ENCODE results near the gene BAG5.
"Not testable (repeated sequence)": the region's sequence is repeated elsewhere in the genome, so short reads cannot be mapped to it uniquely, and the experiment has no call there.

Gene BAG5

DNA sequence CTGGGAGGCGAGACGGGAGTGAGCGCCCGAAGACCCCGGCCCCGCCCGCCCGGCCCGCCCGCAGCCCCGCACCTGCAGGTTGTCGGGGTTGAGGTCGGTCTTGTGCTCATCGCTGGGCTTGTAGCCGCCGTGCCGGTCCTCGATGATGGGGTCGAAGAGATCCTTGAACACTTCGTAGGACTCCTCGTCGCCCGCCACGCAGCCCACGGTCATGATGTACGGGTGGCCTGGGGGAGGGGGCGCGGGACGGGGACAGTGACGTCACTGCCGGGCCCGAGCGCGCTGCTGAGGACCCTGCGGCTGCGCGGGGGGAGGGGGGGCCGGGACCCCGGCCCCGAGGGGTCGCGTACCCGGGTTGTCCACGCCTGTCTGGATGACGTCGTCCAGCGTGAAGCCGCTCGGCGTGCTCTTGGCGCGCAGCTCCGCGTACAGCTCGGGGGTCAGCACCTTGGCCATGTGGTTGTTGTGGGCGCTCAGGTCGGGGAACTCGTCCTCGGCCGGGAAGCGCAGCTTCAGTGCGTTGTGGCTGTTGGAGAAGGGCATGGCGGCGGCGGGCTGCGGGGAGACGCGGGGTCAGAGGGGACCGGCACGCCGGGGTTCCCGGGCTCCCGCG, 40.4 kb downstream of the BAG5 start:
- DNase-seq: no peak

DNA sequence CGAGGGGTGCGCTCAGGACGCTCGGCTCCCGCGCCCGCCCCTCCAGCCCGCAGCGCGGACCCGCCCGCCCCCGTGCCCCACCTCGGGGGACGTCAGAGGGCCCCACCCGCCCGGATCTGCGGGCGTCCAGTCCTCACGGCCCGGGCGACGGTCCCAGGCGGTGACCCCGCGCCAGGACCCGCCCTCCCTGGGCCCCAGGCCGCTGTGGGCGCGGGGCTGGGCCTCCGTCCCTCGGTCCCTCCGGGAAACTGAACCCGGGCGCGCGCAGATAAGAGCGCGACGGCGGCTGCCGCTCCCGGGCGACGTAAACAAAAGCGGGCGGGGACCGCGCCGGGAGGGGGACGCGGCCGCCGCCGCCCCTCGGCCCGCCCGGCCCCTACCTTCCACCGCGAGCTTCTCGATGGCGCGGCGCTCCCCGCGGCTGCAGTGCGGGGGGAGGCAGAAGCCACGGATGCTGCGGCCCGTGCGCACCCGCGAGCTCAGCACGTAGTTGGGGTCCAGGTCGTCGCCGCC, 41.0 kb downstream of the BAG5 start:
- DNase-seq: no peak

DNA sequence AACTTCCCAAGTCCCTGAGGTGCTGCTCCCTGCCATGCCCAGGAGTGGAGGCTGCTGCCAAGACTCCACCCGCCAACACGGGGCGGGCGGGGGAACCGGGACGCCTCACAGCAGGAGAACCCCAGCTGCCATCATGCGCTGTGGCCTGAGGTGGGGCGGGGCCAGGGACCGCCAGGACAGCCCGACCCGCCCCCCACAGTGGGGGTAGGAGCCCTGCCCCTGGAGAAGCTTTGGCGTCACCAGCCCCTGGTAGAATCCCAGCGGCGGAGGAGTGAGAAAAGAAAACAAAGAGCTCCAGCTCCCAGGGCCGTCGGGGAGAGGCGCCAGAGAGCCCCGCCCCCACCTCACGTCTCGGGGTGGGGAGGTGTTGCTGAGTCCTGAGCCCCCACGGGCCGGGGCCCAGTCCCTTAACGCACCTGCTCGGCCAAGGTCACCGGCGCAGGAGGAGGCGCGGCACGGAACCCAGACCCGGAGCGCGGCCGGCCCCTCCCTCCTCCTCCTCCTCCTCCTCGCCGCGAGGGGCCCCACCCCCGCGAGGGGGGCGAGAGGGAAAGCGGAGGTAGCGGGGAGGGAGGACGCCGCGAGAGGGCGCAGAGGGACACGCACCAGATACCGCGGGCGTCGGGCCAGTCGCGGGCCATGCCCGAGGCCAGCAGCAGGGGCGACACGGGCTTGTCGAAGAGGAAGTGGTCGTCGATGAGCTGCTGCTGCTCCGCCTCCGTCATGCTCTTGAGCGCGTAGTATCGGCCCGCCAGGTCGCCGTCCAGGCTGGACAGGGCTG, 41.6 kb downstream of the BAG5 start:
- DNase-seq: peak; percentile 78

DNA sequence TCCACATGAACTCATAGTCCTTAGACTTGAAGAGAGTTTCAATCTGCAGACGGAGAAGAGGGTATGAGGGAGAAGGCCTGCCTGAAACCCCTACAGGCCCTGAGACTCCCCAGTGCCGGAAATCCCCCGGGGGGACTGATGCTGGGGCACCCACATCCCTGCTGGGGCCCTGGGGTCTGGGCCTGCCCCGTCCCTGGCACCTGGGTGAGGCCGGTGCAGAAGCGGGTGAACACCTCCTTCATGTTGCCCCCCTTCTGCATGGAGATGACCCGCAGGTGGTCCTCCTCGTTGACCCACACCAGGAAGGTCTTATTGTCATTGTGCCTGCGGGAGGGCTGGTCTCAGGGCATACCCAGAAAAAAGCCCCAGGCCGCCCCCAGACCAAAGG, 42.2 kb downstream of the BAG5 start:
- DNase-seq: no peak

DNA sequence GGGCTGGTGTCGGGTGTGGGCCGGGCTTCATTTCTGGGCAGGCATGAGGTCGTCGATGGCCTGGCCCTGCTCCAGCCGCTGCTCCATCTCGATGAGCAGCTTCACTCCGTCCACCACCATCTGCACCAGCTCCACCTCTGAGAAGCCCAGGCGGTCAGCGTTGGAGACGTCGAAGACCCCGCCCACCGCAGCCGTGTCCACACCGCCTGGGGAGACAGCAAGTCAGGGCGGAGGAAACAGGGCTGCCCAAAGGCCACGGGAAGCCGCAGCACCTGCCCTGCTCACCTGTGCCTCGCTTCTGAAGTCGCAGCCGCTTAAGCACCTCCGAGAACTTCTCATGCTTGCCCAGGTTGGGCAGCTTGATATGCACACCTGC, 42.6 kb downstream of the BAG5 start:
- no peak for DNase-seq

DNA sequence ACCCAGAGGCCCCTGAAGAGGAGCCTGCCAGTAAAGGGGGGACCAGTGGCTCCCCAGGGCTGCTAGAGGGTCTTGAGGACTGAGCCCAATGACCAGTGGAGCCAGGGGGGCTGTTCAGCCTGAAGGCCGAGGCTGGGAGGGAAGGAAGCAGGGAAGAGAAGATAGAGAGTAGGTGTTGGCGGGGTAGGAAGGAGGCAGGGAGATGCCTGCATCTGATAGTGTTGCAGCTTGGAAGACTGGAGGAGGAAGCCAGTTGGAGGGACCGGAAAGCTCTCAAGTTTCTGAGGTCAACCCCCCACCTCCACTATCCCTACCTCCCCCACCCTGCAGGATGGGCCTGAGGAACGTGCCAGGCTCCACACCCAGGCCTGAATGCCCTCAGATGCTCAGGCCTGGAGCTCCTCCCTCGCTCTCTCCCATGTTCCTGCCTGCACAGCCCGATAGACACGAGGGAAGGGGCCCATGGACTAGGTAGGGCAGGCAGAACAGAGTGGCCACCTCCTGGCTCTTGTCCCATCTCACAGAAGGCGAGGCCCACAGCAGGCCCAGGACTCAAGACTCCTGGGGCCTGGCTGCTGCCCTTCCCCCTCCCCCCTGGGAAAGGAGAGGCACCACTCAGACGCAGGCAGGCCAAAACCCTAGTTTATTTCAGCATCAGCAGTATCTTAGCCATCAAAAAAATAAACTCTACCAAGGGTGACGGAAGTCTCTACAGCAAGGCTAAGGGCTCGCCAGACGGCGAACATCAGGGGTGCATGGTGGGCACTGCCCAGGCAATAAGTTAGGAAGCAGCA, 43.2 kb downstream of the BAG5 start:
- DNase-seq: no peak

DNA sequence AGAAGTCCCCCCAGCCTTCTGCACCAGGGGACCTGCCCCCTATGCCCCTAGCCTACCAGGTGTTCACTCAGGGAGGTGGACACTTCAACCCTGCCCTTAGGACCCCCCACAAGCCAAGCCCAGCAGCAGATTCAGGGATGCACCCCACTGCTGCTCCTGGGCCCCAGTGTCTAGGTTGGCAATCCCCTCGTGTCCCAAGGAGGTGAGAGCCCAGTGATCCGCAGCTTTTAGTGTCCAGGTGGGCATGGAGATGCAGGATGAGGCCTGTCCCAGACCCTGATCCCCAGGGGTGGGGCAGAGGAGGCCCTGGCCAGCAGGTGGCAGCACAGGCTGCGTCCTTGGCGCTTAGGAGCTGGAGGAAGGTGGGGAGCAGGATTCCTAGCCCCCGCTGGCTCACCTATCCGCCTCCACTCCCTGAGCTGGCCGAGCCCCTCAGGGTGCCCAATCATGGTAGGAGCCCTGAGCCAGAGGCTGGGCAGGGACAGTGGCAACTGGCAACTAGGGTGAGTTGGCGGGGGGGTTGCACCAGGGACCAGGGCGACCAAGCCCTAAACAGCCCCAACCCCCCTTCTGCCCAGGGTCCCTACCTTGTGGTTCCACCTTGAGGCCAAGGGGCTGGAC, 43.9 kb downstream of the BAG5 start:
- DNase-seq: peak; percentile 46

DNA sequence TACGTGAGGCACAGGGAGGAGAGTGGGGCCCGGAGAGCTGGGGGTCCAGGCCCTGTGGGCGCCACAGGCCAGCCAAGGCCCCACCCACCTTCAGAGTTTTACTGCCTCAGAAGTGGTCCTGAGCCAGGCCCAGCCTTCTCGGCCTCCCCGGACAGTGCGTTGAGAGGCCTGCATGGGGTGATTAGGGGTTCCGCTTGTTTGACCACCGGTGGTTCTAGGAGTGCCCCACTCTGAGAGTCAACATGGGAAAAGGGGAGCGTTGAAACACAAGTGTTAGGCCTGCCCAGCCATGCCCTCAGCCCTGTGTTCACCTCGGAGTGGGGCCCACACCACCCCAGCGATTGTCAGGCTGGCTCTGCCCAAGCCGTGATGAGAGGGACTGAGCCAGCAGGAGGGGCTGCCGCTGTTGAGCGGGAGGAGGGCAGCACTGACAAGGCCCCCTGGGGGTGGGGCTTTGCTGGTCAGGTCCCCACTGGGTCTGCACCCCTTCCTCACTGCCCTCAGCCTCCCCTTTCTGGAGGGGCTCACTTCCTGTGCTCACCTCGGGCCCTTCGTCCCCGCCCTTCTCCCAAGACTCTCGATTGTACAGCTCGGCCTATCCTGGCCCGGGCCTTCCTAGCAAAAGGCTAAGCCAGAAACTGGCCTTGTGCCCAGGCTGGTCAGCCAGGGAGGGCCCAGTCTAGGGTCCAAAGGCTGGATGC, 44.6 kb downstream of the BAG5 start:
- no peak for DNase-seq

DNA sequence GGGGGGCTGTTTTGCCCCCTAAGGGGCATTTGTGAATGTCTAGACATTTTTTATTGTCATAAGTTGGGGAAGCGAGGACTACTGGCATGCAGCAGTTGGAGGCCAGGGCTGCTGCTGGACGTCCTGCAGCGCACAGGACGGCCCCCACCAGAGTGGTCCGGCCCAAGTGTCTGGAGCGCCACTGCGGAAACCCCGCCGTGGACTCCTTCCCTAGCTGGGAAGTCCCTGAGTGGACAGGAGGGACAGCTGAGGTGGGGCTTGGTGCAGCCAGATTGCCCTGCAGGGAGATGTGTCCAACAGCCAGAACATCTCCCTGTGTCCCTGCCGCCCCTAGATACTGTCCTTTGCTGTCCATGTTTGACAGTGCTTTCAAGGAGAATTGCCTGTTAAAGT, 45.3 kb downstream of the BAG5 start:
- DNase-seq: no peak

DNA sequence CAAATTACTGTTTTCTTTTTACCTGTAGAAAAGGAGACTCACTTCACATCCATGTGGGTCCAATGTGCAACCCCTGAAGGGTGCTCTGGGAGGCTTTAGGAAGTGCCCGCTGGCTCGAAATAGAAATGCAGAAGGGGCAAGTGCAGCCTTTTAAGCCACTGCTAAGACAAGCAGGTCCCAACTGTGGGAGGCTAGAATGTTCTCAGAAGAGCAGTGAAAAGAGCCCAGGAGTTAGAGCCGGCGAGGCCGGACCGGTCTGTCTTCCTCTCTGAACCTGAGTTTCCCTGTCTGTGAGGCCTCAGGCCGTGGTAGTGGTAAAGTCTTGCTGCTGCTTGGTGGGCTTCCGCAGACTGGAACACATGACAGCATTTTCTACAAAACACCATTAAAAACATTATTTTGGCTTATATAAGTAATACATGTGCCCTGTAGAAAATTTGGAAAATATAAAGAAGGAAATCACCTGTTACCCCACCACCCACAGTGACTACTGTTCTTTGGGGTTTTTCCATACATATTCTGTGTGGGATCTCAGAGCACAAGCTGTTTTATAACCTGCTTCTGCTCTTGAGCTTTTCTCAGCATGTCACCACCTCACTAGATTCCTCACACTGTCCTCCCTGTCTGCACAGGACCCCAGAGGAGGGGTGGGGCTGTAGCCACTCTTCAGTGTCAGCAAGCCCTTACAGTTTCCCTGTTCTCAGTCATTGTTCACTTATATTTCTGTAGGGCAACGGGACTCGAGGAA, 45.9 kb downstream of the BAG5 start:
- no peak for DNase-seq

DNA sequence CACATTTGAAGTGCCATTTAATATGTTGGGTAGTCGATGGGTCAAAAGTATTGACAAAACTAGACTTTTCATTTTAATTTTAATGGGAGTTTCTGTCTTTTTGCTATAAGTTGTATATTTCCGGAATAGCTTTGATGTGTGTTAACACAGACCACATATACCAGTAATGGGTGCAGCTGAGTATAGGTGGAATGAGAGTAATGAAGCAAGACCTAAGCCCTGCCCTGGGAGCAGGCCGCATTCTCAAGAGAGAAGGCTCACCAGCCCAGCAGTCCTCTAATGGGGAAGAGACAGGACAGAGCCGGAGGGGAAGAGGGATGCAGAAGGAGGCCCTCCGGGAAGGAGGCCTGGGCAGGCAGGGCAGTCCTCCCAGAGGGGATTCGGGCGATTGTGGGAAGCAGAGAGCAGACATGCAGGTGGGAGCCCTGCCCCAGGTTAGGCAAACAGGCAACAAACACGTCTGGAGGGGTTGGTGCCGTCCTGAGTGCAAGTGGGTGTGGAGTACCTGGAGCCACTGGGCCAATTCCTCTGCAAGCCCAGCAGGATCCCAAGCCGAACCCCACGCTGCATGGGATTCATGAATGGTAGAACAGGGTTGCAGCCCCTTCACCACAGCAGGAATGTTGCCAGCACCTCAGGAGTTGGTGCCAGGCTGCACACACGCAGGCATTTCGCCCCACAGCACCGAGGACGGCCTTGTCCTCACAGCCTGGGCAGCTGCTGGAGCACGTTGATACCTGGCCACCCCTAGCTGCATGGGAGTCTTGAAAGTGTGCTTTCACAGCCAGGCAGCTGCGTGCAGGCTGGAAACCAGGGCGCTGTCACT, 47.6 kb downstream of the BAG5 start:
- DNase-seq: no peak

DNA sequence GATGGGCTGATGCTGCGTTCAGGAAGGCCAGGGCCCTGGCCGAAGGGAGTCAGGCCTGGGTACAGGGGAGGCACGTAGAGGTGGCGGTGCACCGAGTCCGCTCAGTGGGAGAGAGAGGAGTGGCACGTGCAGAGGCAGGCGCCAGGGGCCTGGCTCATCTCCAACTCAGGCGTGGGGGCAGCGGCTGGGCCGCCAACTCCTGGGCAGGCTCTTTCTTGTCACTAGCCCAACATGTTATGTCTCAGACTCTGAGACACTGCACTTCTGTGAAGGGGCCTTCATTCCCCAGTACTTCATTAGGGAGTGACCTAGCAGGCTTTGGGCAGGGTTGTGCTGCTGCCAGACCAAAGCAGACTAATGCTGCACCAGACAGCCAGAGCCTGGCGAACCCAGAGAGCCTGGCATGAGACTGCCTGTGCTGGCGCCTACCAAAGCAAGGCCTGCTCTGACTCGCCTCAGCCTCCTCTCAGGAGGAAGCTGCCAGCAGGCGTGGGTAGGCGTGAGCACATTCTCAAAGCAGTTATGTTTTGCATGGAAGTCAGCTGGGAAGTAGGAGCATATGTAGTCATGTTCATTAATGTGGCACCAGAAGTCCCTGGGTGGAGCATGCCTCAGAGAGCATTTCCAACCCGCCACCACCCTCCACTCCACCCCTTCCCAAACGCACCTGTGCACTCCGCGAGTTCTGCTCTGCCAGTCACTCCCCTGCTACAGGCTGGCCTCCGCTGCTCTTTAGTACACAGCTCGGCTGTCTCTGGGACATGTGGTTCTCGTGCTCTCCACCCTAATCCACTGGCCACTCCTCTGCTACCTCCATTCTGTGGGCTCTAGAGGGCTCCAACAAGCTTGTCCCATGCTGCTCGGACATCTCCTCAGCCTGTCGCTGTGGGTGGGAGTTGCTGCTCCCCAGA, 49.5 kb downstream of the BAG5 start:
- no peak for DNase-seq

DNA sequence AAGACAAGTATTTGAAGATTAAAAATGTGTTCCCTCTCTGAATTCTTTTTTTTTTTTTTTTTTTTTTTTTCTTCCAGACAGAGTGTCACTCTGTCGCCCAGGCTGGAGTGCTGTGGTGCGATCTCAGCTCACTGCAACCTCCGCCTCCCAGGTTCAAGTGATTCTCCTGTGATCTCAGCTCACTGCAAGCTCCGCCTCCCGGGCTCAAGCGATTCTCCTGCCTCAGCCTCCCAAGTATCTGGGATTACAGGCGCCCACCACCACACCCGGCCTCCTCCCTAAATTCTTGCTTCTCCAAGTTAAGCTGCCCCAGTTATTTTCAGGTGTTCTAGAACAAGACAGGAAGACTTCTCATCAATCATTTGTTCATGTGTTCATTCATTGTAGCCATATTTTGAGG, 50.3 kb downstream of the BAG5 start:
- not testable (repeated sequence) for DNase-seq

DNA sequence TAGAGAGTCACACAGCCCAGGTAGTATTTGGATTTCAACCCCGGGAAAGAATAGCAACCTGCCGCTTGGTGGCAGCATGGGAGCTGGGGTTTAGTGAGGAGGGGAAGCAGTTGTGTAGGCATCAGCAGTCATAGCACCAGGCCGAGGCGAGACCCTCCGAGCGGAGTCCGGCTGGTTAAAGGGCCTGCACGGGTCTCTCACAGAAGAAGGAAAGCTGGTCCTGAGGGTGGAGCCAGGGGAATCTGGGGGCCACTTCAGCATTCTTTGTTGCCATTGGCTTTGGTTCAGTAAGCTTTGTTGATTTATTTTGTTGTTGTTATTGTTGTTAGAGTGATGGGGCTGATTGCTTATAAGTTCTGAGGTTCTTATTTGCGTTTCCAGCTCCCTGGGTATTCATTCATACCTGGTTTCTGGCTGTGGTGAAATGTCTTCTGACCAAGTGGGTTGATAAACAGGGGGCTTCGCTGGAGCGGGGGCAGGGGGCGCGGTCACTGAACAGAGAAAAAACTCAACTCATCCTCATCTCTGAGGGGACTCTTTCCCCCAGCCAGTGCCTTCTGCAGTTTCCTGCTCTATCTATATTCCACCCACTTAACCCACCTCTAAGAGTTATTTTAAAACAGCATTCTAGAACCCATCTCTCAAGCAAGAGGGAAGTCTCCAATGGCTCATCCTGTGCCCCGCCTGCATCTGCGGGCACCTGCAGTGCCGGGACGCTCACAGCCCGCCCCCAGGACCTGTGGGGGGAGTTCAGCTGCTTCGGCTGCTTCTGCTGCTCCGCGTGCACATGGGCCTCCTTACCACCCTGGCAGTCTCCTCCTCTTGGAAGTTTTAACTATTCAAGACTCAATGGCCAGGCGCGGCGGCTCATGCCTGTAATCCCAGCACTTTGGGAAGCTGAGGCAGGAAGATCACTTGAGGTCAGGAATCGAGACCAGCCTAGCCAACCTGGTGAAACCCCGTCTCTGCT, 51.4 kb downstream of the BAG5 start:
- DNase-seq: no peak

DNA sequence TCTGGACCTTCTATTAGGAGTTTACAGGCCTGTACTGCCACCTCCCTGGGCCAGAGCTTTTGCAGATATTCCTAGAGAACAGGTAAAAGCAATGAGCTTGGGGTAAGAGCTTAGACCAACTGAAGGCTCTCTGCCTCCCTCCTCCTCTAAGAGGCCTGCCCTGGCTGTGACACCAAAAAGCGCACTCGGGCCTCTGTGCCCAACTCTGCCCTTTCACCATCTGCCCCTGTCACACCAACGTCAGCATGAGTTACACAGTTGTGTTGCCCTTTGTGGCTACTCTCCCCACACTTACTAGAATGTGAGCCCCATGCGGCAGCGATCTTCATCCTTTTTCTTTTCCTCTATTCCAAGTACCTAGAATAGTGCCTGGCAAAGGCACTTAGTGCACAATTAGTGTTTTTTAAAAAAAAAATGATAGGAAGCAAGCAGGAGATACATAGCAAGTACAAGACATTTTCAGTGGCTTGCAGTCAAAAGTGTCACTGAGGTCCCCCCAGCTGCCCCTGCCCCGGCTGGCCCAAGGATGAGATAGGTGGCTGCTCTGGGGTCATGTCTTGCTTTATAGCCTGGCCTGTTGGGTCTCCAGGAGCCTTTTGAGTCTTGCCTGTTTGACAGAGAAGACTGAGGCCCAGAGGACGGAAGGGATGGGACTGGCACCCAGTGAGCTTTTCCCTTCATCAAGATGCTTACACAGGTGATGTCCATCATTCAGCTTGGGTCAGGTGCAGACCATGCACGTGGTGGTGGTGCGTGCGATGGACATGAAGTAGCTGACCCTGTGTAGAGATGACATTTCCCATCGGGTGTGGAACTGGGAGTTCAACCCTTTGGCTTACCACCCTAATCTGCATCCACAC, 52.4 kb downstream of the BAG5 start:
- no peak for DNase-seq

DNA sequence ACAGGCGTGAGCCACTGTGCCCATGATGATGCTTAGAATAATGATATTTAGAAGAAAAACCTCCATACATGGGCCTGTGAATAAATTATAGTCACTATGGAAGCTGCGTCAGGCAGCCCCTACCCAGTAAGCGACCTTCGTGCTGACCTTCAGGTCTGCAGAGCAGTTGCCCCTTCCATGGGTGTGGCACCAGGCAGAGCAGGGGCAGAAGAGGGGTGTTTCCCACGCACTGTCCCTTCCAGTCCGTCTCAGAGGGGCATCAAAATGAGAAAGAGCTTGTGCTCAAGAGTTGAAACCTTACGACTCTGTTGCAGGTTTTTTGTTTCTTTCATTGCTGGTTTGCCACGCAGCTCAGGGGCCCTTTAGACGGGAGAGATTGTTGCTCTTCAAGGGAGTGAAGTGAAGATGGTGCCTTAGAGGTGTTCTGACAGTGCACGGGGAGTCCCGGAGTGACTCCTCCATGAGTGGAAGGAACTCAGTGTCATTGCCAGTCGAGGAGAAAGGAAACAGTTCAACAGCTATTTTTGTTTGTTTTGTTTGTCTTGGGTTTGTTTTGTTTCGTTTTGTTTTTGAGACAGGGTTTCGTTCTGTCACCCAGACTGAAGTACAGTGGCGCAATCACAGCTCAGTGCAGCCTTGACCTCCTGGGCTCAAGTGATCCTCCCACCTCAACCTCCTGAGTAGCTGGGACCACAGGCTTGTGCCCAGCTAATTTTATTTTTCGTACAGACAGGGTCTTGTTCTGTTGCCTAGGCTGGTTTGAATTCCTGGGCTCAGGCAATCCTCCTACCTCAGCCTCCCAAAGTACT, 53.7 kb downstream of the BAG5 start:
- no peak for DNase-seq

DNA sequence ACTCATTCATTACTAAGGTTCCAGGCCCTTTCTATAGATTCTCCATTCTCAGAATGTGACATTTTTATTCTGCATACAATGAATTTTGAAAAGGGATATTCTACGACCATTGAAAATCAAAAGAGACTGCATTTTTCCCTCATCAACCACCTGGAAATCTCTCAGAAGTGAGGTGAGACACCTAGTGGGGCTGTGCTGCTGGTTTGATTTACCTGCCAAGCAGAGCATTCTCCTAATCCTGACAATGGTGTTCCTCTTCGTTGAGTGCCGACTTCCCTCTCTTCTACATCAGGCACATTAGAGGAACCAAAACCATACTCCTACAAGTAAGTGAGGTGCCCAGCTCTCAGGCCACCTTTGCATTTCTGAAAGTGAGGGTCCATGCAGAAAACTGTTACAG, 54.7 kb downstream of the BAG5 start:
- no peak for DNase-seq
